WTC11 (cell line): ENCODE data around the gene EDDM3A. TPM values are rescaled to one million over a fixed set of nuclear protein-coding genes. Genes with fewer than 3 reads are reported as not detected.

Experiments used
- ATAC-seq: fragments of 200-7000 bp; cut with Tn5 transposase; 2 replicates; pipeline ENCODE4 v1.10.0; 2021; ENCODE audit warnings: mild to moderate bottlenecking, moderate library complexity
- CTCF ChIA-PET: fragments of 300-600 bp; sonication (Branson Sonifier 250); formaldehyde crosslinking; loops from one replicate; lab custom pipeline; 2021; ENCODE audit warnings: antibody characterized with exemption; lab: Charles Lee
- POLR2A ChIA-PET: fragments of 350-600 bp; sonication (Branson Sonifier 250); formaldehyde crosslinking; loops from one replicate; lab custom pipeline; 2021; ENCODE audit warnings: antibody characterized with exemption; lab: Charles Lee
- DNase-seq: peaks from one replicate; pipeline ENCODE4 v3.0.0; 2021; ENCODE audit warnings: low spot score
- H3K27ac Mint-ChIP-seq: 2 replicates; pipeline ENCODE4 v1.8.0; 2021; ENCODE audit warnings: mixed read lengths
- H3K27me3 Mint-ChIP-seq: 2 replicates; pipeline ENCODE4 v1.8.0; 2021; ENCODE audit warnings: low read depth, mild to moderate bottlenecking, moderate library complexity, mixed read lengths
- H3K36me3 Mint-ChIP-seq: 2 replicates; pipeline ENCODE4 v1.8.0; 2021; ENCODE audit warnings: mixed read lengths
- H3K4me1 Mint-ChIP-seq: 2 replicates; pipeline ENCODE4 v1.8.0; 2022; ENCODE audit warnings: mixed read lengths
- H3K4me3 Mint-ChIP-seq: 2 replicates; pipeline ENCODE4 v1.8.0; 2021; ENCODE audit warnings: mild to moderate bottlenecking, moderate library complexity, mixed read lengths
- H3K9me3 Mint-ChIP-seq: 2 replicates; pipeline ENCODE4 v1.8.0; 2021; ENCODE audit warnings: mixed read lengths
- GRHL2 ChIP-seq: fragments of 250-450 bp; sonication (Bioruptor Pico); IDR thresholded peaks from 2 replicates; pipeline ENCODE4 v1.8.0; 2022; ENCODE audit warnings: mild to moderate bottlenecking, moderate library complexity; ENCODE audit not compliant: insufficient replicate concordance, severe bottlenecking
- JAZF1 ChIP-seq: fragments of 250-450 bp; sonication (Bioruptor Pico); IDR thresholded peaks from 2 replicates; pipeline ENCODE4 v1.9.0; 2021; ENCODE audit warnings: moderate library complexity, mild to moderate bottlenecking, inconsistent platforms
- NFATC4 ChIP-seq: fragments of 250-450 bp; sonication (Bioruptor Pico); IDR thresholded peaks from 2 replicates; pipeline ENCODE4 v1.9.0; 2021; ENCODE audit warnings: mild to moderate bottlenecking
- NR1H2 ChIP-seq: sonication (generic); formaldehyde crosslinking; IDR thresholded peaks from 2 replicates; pipeline ENCODE4 v1.9.0; 2021; ENCODE audit warnings: mild to moderate bottlenecking, moderate library complexity, missing genetic modification reagents
- NR3C1 ChIP-seq: sonication (generic); formaldehyde crosslinking; conservative IDR thresholded peaks from 2 replicates; pipeline ENCODE4 v1.8.1; 2023; ENCODE audit warnings: low read depth, mild to moderate bottlenecking, missing genetic modification reagents
- OVOL2 ChIP-seq: fragments of 250-450 bp; sonication (Bioruptor Pico); IDR thresholded peaks from 2 replicates; pipeline ENCODE4 v1.9.0; 2021; ENCODE audit warnings: mild to moderate bottlenecking, borderline replicate concordance
- SMAD4 ChIP-seq: sonication (generic); formaldehyde crosslinking; IDR thresholded peaks from 2 replicates; pipeline ENCODE4 v1.8.0; 2022; ENCODE audit warnings: mild to moderate bottlenecking, missing genetic modification reagents
- TEAD1 ChIP-seq: sonication (generic); formaldehyde crosslinking; IDR thresholded peaks from 2 replicates; pipeline ENCODE4 v1.8.0; 2022; ENCODE audit warnings: mild to moderate bottlenecking, missing genetic modification reagents
- TEAD4 ChIP-seq: sonication (generic); formaldehyde crosslinking; IDR thresholded peaks from 2 replicates; pipeline ENCODE4 v1.8.0; 2022; ENCODE audit warnings: mild to moderate bottlenecking, missing genetic modification reagents
- TP53 ChIP-seq: sonication (generic); formaldehyde crosslinking; IDR thresholded peaks from 2 replicates; pipeline ENCODE4 v1.8.1; 2023; ENCODE audit warnings: mild to moderate bottlenecking, missing genetic modification reagents
- total RNA-seq: library from RNA; stranded (reverse); gene quantifications from 3 replicates; pipeline ENCODE4 v1.2.3, GENCODE V29; 2021
- TF ChIP-seq, protein P1 (sequence below): sonication (generic); formaldehyde crosslinking; conservative IDR thresholded peaks from 2 replicates; pipeline ENCODE4 v1.8.1; 2022; ENCODE audit warnings: mild to moderate bottlenecking, missing genetic modification reagents
- TF ChIP-seq, protein P2 (sequence below): sonication (generic); formaldehyde crosslinking; IDR thresholded peaks from 2 replicates; pipeline ENCODE4 v1.8.0; 2022; ENCODE audit warnings: mild to moderate bottlenecking, missing genetic modification reagents
- TF ChIP-seq, protein P3 (sequence below): sonication (generic); formaldehyde crosslinking; IDR thresholded peaks from 2 replicates; pipeline ENCODE4 v1.8.0; 2022; ENCODE audit warnings: mild to moderate bottlenecking, missing genetic modification reagents
- TF ChIP-seq, protein P4 (sequence below): sonication (generic); formaldehyde crosslinking; IDR thresholded peaks from 2 replicates; pipeline ENCODE4 v1.8.1; 2023; ENCODE audit warnings: mild to moderate bottlenecking, missing genetic modification reagents, moderate library complexity
- TF ChIP-seq, protein P5 (sequence below): sonication (generic); formaldehyde crosslinking; IDR thresholded peaks from 2 replicates; pipeline ENCODE4 v1.8.1; 2023; ENCODE audit warnings: mild to moderate bottlenecking, missing genetic modification reagents
- TF ChIP-seq, protein P6 (sequence below): fragments of 250-450 bp; sonication (Bioruptor Pico); IDR thresholded peaks from 2 replicates; pipeline ENCODE4 v1.9.0; 2021; ENCODE audit warnings: mild to moderate bottlenecking, borderline replicate concordance
- TF ChIP-seq, protein P7 (sequence below): sonication (generic); formaldehyde crosslinking; IDR thresholded peaks from 2 replicates; pipeline ENCODE4 v1.8.1; 2023; ENCODE audit warnings: mild to moderate bottlenecking, missing genetic modification reagents, moderate library complexity

The EDDM3A gene
- total RNA-seq, 1 experiment from 2014 or later = 0.20 TPM

DNA sequence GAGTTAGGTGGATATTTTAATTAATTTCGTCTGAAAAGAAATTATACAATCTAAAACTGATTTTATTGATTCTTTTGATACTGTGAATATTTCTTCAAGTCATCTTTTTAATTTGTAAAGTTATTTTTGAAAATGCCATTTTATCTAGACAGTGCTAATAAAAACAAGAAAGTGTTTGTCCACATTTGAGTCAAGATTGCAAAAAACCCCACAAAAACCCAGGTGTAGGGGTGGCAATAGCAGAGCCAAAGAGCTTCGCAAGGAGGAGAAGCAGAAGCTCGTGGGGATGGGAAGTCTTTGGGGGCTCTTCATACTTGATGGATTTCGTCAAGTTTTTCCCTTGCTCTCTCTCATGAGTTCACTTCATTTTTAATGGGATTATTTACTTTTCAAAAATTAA, 41.3 kb downstream of the EDDM3A start:
- Mint-ChIP-seq H3K27ac (no peak overlapping the region), H3K4me3 (no peak overlapping the region), H3K27me3 (no peaks in the 10 kb centered on the region; the same call in 1 of the 2 replicates), H3K36me3 (no peaks in the 10 kb centered on the region), H3K4me1 (peaks cover 38% of the 10 kb centered on the region), H3K9me3 (0 out of 2 replicates have a peak, but pooled peaks cover 3% of the 10 kb centered on the region)
- ChIA-PET POLR2A (no interaction called here), CTCF (interaction anchor here (0.7 kb wide), 1 partner anchor 29 kb away, joined by 3 read pairs; no protein-coding TSS in a partner anchor)
- TF ChIP-seq, protein P1, sequence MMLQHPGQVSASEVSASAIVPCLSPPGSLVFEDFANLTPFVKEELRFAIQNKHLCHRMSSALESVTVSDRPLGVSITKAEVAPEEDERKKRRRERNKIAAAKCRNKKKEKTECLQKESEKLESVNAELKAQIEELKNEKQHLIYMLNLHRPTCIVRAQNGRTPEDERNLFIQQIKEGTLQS (CRISPR knock-in tag) = no peak
- TF ChIP-seq TEAD1 (CRISPR knock-in tag) (no peak), NFATC4 (CRISPR knock-in tag) (no peak), GRHL2 (CRISPR knock-in tag) (no peak), SMAD4 (no peak), TP53 (no peak), TEAD4 (no peak)
- TF ChIP-seq, protein P2, sequence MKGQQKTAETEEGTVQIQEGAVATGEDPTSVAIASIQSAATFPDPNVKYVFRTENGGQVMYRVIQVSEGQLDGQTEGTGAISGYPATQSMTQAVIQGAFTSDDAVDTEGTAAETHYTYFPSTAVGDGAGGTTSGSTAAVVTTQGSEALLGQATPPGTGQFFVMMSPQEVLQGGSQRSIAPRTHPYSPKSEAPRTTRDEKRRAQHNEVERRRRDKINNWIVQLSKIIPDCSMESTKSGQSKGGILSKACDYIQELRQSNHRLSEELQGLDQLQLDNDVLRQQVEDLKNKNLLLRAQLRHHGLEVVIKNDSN (CRISPR knock-in tag) = no peak
- TF ChIP-seq, protein P3, sequence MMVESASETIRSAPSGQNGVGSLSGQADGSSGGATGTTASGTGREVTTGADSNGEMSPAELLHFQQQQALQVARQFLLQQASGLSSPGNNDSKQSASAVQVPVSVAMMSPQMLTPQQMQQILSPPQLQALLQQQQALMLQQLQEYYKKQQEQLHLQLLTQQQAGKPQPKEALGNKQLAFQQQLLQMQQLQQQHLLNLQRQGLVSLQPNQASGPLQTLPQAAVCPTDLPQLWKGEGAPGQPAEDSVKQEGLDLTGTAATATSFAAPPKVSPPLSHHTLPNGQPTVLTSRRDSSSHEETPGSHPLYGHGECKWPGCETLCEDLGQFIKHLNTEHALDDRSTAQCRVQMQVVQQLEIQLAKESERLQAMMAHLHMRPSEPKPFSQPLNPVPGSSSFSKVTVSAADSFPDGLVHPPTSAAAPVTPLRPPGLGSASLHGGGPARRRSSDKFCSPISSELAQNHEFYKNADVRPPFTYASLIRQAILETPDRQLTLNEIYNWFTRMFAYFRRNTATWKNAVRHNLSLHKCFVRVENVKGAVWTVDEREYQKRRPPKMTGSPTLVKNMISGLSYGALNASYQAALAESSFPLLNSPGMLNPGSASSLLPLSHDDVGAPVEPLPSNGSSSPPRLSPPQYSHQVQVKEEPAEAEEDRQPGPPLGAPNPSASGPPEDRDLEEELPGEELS (CRISPR knock-in tag) = no peak
- TF ChIP-seq, protein P4, sequence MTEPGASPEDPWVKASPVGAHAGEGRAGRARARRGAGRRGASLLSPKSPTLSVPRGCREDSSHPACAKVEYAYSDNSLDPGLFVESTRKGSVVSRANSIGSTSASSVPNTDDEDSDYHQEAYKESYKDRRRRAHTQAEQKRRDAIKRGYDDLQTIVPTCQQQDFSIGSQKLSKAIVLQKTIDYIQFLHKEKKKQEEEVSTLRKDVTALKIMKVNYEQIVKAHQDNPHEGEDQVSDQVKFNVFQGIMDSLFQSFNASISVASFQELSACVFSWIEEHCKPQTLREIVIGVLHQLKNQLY = no peak
- ATAC-seq (no peak), DNase-seq (no peak)

DNA sequence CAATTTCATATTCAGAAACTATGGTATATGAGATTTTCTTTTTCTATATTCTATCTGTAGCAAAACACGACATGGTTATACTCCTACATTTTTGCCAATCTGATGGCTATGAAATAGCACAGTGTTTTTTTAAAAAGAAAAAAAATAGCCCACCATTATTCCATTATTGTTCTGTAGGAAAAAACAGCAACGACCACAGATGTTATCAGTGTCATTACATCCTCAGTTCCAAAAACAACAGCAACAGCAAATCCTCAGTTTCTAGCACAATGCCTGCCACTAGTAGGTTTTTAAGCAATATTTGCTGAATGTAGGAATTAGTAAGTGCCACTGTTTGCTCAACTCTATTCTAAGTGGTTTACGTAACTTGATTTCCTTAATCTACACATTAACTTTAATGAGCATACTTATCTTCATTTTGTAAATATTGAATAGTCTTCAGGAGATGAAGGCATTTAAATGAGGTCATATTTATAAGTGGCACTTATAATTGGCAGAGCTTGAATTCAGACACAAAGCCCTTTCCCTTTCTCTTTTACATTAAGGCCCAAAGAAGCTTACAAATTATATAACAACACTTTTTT, 43.6 kb downstream of the EDDM3A start:
- CTCF ChIA-PET = interaction anchor here (1.7 to 1.9 kb wide), 2 partner anchors 31 to 66 kb away, joined by 5 to 8 read pairs; no protein-coding TSS in a partner anchor

More for the DNA sequence above, 43.6 kb downstream of the EDDM3A start:
- Mint-ChIP-seq H3K36me3 (no peaks in the 10 kb centered on the region), H3K4me3 (no peak overlapping the region), H3K27ac (no peak overlapping the region)
- TF ChIP-seq, protein P2 (CRISPR knock-in tag) = no peak
- TF ChIP-seq JAZF1 (CRISPR knock-in tag) (no peak), OVOL2 (CRISPR knock-in tag) (no peak), TEAD4 (no peak), NR1H2 (CRISPR knock-in tag) (no peak), NR3C1 (CRISPR knock-in tag) (no peak)
- TF ChIP-seq, protein P5, sequence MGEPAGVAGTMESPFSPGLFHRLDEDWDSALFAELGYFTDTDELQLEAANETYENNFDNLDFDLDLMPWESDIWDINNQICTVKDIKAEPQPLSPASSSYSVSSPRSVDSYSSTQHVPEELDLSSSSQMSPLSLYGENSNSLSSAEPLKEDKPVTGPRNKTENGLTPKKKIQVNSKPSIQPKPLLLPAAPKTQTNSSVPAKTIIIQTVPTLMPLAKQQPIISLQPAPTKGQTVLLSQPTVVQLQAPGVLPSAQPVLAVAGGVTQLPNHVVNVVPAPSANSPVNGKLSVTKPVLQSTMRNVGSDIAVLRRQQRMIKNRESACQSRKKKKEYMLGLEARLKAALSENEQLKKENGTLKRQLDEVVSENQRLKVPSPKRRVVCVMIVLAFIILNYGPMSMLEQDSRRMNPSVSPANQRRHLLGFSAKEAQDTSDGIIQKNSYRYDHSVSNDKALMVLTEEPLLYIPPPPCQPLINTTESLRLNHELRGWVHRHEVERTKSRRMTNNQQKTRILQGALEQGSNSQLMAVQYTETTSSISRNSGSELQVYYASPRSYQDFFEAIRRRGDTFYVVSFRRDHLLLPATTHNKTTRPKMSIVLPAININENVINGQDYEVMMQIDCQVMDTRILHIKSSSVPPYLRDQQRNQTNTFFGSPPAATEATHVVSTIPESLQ (CRISPR knock-in tag) = no peak
- TF ChIP-seq, protein P6, sequence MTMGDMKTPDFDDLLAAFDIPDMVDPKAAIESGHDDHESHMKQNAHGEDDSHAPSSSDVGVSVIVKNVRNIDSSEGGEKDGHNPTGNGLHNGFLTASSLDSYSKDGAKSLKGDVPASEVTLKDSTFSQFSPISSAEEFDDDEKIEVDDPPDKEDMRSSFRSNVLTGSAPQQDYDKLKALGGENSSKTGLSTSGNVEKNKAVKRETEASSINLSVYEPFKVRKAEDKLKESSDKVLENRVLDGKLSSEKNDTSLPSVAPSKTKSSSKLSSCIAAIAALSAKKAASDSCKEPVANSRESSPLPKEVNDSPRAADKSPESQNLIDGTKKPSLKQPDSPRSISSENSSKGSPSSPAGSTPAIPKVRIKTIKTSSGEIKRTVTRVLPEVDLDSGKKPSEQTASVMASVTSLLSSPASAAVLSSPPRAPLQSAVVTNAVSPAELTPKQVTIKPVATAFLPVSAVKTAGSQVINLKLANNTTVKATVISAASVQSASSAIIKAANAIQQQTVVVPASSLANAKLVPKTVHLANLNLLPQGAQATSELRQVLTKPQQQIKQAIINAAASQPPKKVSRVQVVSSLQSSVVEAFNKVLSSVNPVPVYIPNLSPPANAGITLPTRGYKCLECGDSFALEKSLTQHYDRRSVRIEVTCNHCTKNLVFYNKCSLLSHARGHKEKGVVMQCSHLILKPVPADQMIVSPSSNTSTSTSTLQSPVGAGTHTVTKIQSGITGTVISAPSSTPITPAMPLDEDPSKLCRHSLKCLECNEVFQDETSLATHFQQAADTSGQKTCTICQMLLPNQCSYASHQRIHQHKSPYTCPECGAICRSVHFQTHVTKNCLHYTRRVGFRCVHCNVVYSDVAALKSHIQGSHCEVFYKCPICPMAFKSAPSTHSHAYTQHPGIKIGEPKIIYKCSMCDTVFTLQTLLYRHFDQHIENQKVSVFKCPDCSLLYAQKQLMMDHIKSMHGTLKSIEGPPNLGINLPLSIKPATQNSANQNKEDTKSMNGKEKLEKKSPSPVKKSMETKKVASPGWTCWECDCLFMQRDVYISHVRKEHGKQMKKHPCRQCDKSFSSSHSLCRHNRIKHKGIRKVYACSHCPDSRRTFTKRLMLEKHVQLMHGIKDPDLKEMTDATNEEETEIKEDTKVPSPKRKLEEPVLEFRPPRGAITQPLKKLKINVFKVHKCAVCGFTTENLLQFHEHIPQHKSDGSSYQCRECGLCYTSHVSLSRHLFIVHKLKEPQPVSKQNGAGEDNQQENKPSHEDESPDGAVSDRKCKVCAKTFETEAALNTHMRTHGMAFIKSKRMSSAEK (CRISPR knock-in tag) = no peak
- TF ChIP-seq, protein P7, sequence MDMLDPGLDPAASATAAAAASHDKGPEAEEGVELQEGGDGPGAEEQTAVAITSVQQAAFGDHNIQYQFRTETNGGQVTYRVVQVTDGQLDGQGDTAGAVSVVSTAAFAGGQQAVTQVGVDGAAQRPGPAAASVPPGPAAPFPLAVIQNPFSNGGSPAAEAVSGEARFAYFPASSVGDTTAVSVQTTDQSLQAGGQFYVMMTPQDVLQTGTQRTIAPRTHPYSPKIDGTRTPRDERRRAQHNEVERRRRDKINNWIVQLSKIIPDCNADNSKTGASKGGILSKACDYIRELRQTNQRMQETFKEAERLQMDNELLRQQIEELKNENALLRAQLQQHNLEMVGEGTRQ (CRISPR knock-in tag) = no peak
- TF ChIP-seq, all 79 proteins: peak for 0
- Mint-ChIP-seq H3K27me3 (no peaks in the 10 kb centered on the region; the same call in 1 of the 2 replicates), H3K9me3 (0 out of 2 replicates have a peak, but pooled peaks cover 3% of the 10 kb centered on the region), H3K4me1 (peaks cover 28% of the 10 kb centered on the region)
- ATAC-seq (no peak), DNase-seq (no peak)
- POLR2A ChIA-PET = no interaction called here
